ENCODE data around the gene TMEM203.

Gene TMEM203

DNA sequence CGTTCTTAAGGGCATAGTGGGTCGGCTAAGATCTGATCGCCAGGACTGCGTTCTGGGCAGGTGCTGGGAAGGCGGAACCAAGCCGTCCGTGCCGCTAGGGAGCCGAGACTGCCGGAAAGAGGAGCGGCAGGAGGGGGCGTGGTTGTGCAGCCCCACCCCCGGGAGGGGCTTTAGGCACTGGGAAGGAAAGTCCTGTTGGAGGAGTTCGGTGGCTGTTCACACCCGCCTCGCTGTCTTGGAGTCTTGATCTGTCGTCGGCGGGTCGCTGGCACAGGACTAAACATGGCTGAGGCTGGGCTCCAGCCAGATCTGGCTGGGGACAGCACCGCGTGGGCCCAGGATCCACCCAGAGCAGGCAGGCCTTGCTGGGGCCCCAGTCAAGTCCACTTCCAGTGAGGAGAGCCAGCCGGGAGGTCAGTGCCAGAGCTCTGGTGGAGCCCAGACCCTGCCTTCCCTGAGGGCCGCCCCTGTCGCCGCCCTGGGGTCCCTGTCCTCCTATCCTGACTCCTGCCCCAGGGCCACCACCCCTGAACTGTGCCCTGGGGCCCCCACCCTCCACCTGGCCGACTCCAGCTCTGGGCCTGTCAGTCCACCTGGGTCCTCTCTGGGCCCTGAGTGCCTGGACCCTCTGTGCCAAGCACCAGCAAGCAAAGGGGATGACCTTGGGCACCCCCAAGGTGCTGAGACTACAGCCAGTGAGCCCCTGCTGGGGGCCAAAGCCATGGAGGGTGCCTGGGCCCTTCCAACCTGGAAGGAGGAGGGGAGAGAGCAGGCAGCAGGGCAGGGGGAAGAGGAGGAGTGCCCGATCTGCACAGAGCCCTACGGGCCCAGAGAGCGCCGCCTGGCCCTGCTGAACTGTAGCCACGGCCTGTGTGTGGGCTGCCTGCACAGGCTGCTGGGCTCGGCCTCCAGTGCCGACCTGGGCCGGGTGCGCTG is 12.1 kb upstream of the TMEM203 start:
- no peak for DNase-seq (ENCODE audit: low read depth)

DNA sequence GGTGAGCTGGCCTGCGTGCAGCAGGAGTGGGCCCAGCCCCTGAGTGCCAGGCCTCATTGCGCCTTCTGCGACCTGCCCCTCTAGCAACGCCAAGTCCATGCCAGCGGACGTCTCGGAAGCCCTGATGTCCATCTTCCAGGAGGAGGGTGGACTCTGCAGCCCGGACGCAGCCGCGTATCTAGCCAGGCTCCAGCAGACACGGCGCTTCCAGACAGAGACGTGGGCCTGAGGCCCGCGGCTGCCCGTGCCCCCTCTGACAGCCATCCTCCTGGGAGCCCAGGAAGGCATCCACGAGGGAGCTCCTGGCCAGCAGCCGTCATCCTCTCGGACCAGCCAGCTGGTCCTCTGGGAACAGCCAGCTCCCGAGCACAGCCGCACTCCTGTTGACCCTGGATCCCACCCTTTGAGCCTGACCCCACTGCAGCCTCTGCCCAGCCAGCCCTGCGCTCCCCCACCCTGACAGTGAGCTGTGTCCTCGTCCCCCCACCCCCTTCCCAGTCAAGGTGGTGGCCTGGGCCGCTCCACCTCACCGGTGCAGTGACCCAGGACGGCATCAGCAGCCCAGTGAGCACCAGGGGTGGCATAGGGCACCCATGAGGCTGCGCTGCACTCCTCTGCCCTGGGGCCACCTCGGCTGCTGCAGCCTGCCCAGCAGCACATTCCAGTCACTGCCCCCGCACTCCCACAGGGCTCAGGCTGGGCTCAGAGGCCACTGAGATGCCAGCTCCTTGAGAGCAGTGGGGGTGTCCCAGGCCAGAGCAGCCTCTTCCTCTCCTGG is 10.9 kb upstream of the TMEM203 start:
- no peak for DNase-seq (ENCODE audit: low read depth)

DNA sequence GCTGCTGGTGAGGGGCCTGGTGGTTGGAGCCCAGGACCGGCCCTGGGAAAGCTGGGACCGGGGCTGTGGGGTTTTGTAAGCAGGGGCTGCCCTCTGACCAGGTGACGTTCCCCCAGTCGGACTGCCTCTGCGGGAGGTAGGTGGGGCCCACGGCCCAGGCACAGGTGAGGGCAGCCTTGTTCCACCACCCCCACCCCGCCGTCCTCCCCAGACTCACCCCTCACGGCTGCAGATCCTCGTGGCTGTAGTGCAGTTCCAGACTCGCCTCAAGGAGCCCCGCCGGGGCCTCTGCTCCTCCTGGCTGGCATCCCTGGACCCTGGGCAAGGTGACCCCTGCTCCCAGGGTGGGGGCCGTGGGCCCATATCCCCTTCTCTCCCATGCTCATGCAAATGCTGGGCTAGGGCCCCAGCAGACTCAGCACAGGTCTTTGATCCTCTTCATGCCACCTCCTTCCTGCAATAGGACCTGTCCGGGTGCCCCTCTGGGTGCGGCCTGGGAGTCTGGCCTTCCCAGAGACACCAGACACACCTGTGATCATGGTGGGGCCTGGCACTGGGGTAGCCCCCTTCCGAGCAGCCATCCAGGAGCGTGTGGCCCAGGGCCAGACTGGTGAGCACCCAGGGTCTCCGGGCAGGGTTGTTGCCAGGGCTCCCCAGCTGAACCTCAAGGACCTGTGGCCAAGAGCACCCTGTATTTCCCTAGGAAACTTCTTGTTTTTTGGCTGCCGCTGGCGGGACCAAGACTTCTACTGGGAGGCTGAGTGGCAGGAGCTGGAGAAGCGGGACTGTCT is 9.9 kb upstream of the TMEM203 start:
- DNase-seq (ENCODE audit: low read depth): no peak

DNA sequence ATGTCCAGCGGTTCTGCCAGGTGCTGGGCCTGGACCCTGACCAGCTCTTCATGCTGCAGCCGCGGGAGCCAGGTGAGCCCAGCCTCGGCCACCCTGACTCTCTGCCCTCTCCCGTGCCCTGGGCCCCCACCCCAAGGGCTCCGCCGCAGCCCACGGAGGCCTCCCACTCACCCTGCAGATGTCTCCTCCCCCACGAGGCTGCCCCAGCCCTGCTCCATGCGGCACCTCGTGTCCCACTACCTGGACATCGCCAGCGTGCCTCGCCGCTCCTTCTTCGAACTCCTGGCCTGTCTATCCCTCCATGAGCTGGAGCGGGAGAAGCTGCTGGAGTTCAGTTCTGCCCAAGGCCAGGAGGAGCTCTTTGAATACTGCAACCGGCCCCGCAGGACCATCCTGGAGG is 9.2 kb upstream of the TMEM203 start:
- no peak for DNase-seq (ENCODE audit: low read depth)

DNA sequence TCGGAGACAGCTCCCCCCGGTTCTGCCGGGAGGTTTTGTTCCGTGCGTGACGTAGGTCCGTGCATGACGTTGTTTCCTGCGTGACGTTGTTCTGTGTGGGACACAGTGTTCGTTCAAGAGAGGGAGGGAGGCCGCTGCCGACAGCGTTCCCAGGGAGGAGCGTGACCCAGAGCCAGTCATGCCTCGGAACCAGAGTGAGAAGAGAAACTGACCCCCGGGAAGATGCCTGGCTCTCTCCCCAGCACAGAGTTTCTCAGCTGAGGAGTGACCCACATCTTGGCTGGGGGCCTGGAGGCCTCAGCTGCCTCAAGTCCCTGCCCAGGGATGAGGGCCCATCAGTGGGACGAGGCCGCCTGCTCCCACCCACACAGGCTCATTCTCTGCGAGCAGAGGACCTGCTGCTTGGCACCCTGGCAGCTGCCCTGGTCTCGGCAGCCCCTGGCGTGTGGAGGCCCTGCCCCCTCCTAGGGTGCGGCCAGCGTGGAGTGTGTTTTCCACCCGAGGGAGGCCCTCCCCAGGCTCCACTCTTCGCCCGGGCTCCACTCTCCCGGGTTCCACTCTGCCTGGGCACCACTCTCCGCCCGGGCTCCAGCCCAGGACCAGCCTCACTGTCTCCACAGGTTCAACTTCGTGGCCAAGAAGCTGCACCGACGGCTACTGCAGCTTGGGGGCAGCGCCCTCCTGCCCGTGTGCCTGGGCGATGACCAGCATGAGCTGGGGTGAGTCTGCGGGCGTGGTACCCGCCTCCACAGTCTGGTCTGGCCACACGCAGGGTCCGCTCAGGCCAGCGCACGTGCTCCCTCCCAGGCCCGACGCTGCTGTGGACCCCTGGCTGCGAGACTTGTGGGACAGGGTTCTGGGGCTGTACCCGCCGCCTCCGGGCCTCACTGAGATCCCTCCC is 8.0 kb upstream of the TMEM203 start:
- DNase-seq (ENCODE audit: low read depth): no peak

DNA sequence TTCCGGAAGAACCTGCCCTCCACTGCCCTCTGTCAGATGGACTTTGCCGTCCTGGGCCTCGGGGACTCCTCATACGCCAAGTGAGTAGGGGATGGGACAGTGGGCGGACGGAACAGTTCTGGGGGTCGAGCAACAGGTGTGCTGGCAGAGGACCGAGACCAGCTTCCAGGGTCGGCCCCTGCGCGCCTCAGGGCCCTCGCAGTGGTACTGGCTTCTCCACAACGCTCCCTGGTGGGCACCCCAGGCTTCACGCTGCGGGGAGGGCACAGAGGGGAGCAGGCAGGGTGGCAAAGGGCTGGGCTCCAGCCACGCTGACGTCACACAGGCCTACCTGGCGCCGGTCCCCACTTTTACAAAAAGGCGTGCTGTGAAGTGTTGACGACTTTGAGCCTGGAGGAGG is 7.1 kb upstream of the TMEM203 start:
- DNase-seq (ENCODE audit: low read depth): no peak

DNA sequence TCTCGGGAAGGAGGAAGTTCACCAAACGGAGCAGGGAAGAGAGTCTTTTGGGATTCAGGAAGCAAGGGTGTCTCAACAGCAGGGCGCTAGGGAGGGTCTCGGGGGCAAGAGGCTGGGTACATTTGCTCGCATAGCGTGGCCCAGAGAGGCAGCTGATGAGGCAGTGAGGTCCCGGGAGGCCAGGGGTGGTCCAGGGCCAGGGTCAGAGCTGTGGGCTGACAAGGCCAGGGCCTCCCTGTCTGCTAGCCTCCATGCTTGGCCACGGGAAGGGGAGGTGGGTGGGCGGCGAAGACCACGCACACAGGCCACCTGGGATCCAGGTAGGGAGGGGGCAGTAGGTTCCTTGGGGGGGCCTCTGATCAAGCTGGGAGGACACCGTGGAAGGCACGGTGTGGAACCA is 6.1 kb upstream of the TMEM203 start:
- DNase-seq (ENCODE audit: low read depth): no peak

DNA sequence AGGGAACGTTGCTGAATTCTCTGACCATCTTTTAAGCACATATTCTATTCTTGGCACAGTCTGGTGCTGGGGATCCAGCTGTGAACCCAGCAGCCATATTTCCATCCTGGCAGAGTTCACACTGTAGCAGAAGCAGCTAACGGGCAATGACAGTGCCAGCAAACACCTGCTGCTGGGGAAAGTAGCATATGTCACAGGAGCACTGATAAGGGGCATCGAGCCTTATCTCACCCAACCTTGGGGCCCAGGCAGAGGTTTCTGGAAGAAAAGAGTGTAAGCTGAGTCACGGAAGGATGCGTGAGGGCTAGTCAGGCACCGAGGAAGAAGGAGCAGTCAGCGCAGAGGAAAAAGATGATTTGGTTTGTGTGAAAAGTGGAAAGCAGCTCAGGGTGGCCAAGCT is 1.2 kb upstream of the TMEM203 start:
- no peak for DNase-seq (ENCODE audit: low read depth)

DNA sequence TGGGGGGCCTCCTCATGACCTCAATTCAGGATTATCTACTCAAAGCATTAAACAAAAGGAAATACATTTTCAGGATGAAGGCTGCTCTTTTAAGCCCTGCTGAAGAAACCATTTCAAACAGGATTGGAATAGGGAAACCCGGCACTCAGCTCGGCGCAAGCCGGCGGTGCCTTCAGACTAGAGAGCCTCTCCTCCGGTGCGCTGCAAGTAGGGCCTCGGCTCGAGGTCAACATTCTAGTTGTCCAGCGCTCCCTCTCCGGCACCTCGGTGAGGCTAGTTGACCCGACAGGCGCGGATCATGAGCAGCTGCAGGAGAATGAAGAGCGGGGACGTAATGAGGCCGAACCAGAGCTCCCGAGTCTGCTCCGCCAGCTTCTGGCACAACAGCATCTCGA is 720 bp downstream of the TMEM203 start:
- DNase-seq (ENCODE audit: low read depth): no peak

DNA sequence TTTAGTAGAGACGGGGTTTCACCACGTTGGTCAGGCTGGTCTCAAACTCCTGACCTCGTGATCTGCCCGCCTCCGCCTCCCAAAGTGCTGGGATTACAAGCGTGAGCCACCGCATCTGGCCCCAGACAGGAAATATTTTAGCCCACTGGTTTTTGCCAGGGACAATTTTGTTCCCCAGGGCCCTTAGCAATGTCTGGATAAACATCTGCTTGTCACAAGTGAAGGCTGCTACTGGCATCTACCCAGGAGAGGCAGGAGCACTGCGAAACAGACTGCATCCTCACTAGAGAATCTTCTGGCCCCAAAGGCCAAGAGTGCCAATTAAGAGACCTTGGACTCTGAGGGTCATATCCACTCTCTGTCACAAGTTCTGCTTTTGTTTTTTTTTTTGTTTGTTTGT is 2.5 kb downstream of the TMEM203 start:
- no peak for DNase-seq (ENCODE audit: low read depth)

DNA sequence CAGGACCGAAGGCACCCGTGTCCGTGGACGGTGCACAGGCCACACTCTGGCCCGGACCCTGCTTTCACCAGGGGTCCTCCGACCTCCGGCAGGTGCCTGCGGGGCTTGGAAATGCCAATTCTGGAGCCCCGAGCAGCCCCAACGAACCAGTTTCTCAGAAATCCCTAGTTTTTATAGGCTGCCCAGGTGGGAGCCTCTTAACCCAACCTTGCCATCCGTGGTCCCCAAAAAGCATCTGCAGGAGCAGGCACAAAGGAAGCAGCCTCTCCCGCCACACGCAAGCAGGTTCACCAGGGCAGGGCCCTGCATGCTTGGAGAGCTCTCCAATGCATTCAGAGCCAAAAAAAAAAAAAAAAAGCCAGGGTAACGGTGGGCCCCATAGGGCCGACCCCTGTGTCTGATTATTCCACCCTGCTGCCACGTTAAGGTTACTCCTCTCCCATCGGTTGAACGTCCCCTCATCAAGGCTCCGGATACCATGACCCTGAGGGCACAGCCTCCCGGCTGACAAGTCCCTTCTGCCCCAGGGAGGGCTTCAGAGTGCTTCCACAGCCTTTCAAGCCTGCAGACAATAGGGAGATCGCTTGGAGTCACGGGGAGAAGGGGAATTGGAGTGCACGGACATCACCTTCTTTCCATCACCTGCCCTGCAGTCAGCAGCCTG is 4.1 kb downstream of the TMEM203 start:
- DNase-seq (ENCODE audit: low read depth): no peak

DNA sequence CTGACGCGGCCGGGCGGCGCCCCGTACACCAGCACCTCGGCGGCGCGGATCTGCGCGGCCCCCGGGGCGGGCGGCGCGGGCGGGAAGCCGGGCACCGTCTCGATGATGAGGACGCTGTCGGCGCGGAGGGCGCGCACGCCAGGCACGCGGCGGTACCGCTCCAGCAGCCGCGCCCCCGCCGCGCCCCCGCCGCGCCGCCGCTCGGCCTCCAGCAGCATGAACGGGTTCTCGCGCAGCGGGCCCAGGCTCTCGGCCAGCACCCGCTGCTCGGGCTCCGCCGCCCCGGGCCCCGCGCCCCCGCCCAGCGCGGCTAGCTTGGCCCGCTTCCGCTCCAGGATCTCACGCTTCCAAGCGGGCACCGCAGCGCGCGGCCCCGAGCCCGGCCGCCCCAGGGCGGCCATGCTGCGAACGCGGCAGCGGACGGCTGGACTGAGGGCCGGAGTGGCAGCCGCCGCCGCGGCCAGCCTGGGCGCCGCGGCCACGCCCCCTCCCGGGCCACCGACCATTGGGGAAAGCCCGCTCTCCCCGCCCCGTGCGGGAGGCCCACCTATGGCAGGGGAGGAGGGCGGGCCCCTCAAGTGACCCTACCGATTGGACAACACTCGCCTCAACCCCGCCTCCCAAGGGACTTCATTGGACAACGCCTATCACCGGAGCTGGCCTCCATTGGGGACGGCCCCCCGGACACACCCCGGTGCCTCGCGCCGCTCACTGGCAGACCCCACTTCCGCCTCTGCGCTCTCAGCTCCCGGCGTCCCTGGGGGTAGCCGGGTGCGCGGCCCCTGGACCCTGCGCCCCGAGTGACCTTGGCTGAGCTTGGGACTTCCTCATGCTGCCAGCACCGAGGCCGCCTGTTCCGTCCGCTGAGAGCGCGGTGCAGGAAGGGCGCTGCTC is 4.9 kb downstream of the TMEM203 start, which contains the start of gene TPRN:
Gene TPRN (minus strand): TSS at position 431 of the 894 bp plus-strand sequence. CDS start 30 bp downstream, at position 401.
- peak; percentile 99 for DNase-seq (ENCODE audit: low read depth)

DNA sequence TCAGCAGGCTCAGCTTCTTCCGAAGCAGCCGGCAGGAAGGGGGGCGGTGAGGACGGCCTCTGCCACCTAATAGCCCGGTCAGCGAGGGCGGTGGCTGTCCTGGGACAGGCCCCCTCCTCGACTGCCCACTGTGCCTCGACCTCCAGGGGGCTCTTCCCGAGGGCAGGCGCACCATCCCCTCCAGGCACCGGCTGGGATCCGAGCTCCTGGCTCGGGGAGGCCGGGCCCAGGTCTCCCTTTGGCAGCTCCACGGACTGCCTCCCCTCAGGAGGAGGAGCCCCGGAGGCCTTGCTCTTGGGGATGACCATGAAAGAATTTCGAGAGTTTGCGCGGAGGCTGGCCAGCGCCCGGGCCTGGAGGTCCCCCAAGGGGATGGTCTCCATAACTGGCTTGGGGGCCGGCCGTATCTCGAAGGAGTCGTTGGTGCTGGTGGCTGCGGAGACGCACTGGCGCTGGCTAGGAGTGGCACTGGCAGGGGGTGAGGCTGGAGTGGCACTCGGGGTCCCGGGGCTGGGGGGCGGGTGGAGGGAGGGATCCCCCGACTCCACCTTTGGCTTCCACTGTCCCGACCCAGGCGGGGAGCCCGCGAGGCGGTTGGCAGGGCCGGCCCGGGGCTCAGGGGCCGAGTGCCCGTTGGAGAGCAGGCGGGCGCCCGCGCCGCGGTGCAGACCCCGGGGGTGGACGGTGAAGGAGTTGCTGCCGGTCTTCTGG is 5.9 kb downstream of the TMEM203 start:
- DNase-seq (ENCODE audit: low read depth): no peak

DNA sequence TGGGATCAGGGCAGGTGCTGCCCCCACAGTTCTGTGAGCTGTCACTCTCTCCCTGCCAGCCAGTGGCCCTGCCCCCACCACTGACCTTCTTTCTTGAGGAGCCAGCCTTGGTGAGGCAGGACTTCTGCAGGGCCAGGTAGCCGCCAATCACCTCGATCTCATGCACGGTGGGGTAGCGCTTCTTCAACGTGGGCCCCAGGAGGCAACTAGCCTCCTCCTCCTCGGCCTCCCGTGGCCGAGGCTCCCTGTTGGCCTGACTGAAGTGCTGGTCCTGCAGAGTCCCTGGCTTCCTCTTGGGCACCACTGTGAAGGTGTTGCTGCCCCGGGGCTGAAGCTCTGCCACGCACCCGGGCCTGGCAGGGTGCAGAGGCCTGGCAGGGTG is 6.6 kb downstream of the TMEM203 start:
- DNase-seq (ENCODE audit: low read depth): no peak

DNA sequence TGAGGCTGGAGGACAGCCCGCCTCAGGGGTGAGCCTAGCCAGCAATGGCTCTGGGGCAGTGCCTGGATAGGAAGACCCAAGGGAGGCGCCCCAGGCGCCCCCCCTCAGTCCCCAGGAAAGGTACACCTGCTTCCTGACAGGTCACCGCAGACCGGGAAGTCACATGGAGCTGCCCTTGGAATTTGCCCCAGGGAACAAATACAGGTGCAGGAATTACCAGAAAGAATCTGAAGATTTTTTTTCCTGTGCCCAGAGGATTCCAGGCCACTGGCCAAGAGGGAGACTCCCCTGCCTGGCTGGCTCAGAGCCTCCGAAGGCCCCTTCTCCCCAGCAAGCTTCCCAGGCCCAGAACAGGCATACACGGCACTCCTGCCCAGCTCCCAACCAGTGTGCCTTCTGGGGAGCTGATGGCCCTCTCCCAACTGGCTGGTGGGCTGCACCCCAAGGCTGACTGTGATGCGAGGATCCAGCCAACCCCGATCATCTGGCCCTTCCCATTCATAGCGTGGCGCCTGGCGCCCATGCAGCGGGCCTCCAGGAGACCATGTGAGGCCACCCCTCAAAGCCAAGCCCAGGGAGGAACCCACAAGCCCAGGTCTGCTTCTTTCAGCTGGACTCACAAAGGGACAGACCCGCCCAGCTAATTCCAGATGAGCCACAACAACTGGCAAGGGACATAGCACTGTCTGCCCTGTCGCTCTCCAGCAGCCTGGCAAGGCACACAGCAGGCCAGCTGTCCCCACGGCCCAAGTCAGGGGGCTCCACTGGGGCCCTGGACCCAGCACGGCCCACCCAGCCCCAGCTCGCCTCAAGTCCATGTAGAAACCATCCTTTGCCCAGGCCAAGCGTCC is 7.2 kb downstream of the TMEM203 start:
- DNase-seq (ENCODE audit: low read depth): no peak

DNA sequence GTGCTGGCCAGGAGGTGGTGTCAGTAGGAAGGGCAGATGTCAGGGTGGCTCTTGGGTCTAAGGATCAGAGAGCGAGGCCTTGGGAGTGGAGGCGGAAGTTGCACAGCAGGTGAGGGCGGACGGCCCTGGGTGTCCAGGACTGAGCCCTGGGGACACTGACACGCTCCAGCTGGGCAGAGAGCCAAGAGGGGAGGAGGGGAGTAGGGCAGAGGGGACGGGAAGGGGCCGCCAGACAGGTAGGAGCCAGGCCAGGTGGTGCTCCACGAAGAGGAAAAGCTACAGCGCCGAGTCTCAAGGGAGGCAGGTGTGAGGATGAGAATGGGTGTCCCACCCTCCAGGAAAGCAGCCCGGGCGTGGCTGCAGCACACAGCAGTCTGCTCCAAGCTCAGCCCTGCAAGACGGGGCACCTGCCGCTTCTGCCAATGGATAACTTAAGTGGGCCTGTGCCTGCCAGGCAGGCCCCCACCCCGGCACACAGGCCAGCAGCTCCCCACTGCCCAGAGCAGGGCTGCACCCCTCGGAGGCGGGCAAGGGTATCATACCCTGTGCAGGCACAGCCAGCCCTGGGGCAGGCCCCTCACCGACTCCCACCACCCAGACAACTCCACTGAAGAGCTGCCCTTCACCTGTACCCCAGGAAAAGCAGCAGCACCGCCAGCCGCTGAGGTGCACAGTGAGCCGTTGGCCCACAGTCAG is 9.8 kb downstream of the TMEM203 start:
- DNase-seq (ENCODE audit: low read depth): no peak

DNA sequence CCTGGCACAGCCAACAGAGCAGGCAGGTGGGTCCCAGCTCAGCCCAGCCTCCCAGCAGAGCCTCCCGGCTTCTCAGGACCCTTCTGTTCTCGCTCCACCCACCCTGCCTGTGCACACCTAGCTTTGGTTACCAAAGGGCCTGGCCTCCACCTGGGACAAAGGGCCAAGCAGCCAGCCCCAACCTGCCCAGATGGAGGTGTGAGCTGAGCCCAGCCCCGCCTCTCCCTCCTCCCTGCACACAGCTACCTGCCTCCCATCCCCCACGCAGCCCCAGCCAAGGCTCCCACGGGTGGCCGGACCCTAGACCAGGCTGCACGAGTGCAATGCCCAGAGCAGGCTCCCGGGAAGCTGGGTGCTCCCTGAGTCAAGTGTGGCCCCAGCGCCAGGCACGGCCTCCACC is 10.5 kb downstream of the TMEM203 start:
- DNase-seq (ENCODE audit: low read depth): no peak

DNA sequence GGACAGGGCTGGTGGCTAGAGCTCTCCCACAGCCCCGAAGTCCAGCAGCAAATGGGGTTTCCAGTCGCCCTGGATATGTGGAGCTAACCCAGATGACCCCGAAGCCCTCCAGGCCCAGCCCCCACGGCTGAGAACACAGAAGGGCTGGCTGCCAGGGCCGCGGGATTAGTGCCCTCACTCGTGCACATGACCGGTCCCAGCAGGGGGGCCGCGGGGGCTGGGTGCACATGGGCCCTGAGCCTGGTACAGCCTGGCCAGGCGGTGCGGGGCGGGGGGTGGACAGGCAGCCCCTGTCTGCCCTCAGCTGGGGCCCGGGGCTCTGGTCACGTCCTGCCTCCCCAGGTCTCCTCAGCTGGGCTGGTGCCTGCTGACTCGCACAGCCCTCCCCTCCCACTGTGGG is 11.1 kb downstream of the TMEM203 start:
- no peak for DNase-seq (ENCODE audit: low read depth)
